ENCODE measurements around the gene ANXA1.
"Not testable (repeated sequence)": the region's sequence is repeated elsewhere in the genome, so short reads cannot be mapped to it uniquely, and the experiment has no call there.

The ANXA1 gene

DNA sequence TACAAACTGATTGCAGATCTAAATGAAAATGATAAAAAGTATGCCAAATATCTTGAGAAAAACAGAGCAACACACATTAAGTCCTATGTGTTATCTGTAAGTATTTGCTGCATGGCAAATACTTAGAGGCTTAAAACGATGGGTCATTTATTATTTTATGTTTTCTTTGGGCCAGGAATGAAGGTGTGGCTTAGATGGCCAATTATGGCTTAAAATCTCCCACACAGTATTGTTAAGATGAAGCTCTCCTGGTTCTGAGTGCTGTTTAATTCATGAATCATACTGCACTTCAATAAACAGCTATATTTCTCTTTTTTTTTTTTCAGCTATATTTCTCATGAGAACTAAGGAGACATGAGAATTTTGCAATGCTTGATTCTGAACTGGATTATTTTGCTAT is 39.4 kb downstream of the ANXA1 start:
- H2BK120ac ChIP-seq (ENCODE audit: insufficient read depth, low read length, poor library complexity); H3K79me2 ChIP-seq (ENCODE audit: control insufficient read depth, insufficient read depth, low read length, poor library complexity); DNase-seq; H4K12ac ChIP-seq (ENCODE audit: low read depth, low read length); H2AK5ac ChIP-seq (ENCODE audit: low read length); H3K4me1 ChIP-seq (ENCODE audit: control insufficient read depth in 1 of 2, insufficient read depth in 2 of 2, low read length in 2 of 2); H4K8ac ChIP-seq (ENCODE audit: low read depth, low read length); H3K27me3 ChIP-seq (ENCODE audit: insufficient read depth, low read length); H2BK5ac ChIP-seq (ENCODE audit: low read depth, low read length, poor library complexity); H4K91ac ChIP-seq (ENCODE audit: low read depth, low read length); H3K27ac ChIP-seq (ENCODE audit: low read depth, low read length); H2BK12ac ChIP-seq (ENCODE audit: low read length); H3K18ac ChIP-seq (ENCODE audit: low read length); H3K4me3 ChIP-seq (ENCODE audit: low read depth, low read length); H3K14ac ChIP-seq (ENCODE audit: low read length); H3K23ac ChIP-seq (ENCODE audit: low read length); H3K9me3 ChIP-seq (ENCODE audit: insufficient read depth, low read depth, low read length); H2AFZ ChIP-seq (ENCODE audit: insufficient read depth, low read length, poor library complexity); H3K4me2 ChIP-seq (ENCODE audit: low read length); H3K79me1 ChIP-seq (ENCODE audit: low read length); H3K36me3 ChIP-seq (ENCODE audit: control insufficient read depth in 1 of 2, insufficient read depth in 2 of 2, low read length in 2 of 2); H3K4ac ChIP-seq (ENCODE audit: low read depth, low read length); H3K9ac ChIP-seq (ENCODE audit: low read length): not testable (repeated sequence)
- no CpG with 5 or more reads among the region's 1 CpG for WGBS (ENCODE audit: extremely low coverage, insufficient coverage, insufficient read length)

- H3K79me1 ChIP-seq (ENCODE audit: low read length), result no peaks in the 10 kb centered on the region
- no peak overlapping the region for H4K8ac ChIP-seq (ENCODE audit: low read depth, low read length)
- no peaks in the 10 kb centered on the region for H3K27me3 ChIP-seq (ENCODE audit: insufficient read depth, low read length)
- H3K4me3 ChIP-seq (ENCODE audit: low read depth, low read length), result no peak overlapping the region
- H3K23ac ChIP-seq (ENCODE audit: low read length), result no peak overlapping the region
- no peaks in the 10 kb centered on the region for H3K9me3 ChIP-seq (ENCODE audit: insufficient read depth, low read depth, low read length)
- no peak overlapping the region for H3K18ac ChIP-seq (ENCODE audit: low read length)
- no peak overlapping the region for H3K27ac ChIP-seq (ENCODE audit: low read depth, low read length)
- no peak overlapping the region for H3K4ac ChIP-seq (ENCODE audit: low read depth, low read length)
- H2BK5ac ChIP-seq (ENCODE audit: low read depth, low read length, poor library complexity), result no peak overlapping the region
- no peak overlapping the region for H2BK120ac ChIP-seq (ENCODE audit: insufficient read depth, low read length, poor library complexity)
- no peak overlapping the region for H4K91ac ChIP-seq (ENCODE audit: low read depth, low read length)
- H3K36me3 ChIP-seq (ENCODE audit: control insufficient read depth in 1 of 2, insufficient read depth in 2 of 2, low read length in 2 of 2), result no peaks in the 10 kb centered on the region
- H4K12ac ChIP-seq (ENCODE audit: low read depth, low read length), result no peak overlapping the region
- no peak overlapping the region for H3K9ac ChIP-seq (ENCODE audit: low read length)
- H3K4me1 ChIP-seq (ENCODE audit: control insufficient read depth in 1 of 2, insufficient read depth in 2 of 2, low read length in 2 of 2), result no peaks in the 10 kb centered on the region
- no CpG with 5 or more reads among the region's 1 CpG for WGBS (ENCODE audit: extremely low coverage, insufficient coverage, insufficient read length)
- no peak overlapping the region for H3K14ac ChIP-seq (ENCODE audit: low read length)
- no peak overlapping the region for H2BK12ac ChIP-seq (ENCODE audit: low read length)
- no peak overlapping the region for H2AFZ ChIP-seq (ENCODE audit: insufficient read depth, low read length, poor library complexity)
- DNase-seq, result no peak
- H2AK5ac ChIP-seq (ENCODE audit: low read length), result no peak overlapping the region
- no peaks in the 10 kb centered on the region for H3K79me2 ChIP-seq (ENCODE audit: control insufficient read depth, insufficient read depth, low read length, poor library complexity)
- H3K4me2 ChIP-seq (ENCODE audit: low read length), result no peak overlapping the region
Measured at GRCh38 chr9:73194284-73194683, 42.6 kb downstream of the ANXA1 start.

GRCh38 chr9:73199448-73199847 is 47.8 kb downstream of the ANXA1 start:
- DNase-seq, result no peak
- Histone ChIP-seq H3K14ac (ENCODE audit: low read length) (no peak overlapping the region), H4K12ac (ENCODE audit: low read depth, low read length) (no peak overlapping the region), H3K4ac (ENCODE audit: low read depth, low read length) (no peak overlapping the region), H3K36me3 (ENCODE audit: control insufficient read depth in 1 of 2, insufficient read depth in 2 of 2, low read length in 2 of 2) (no peaks in the 10 kb centered on the region), H3K27ac (ENCODE audit: low read depth, low read length) (no peak overlapping the region), H4K91ac (ENCODE audit: low read depth, low read length) (no peak overlapping the region), H3K18ac (ENCODE audit: low read length) (no peak overlapping the region), H3K9me3 (ENCODE audit: insufficient read depth, low read depth, low read length) (no peaks in the 10 kb centered on the region), H2BK120ac (ENCODE audit: insufficient read depth, low read length, poor library complexity) (no peak overlapping the region), H3K79me1 (ENCODE audit: low read length) (no peaks in the 10 kb centered on the region), H2BK5ac (ENCODE audit: low read depth, low read length, poor library complexity) (no peak overlapping the region), H2AFZ (ENCODE audit: insufficient read depth, low read length, poor library complexity) (no peak overlapping the region), H3K23ac (ENCODE audit: low read length) (no peak overlapping the region), H2BK12ac (ENCODE audit: low read length) (no peak overlapping the region), H3K79me2 (ENCODE audit: control insufficient read depth, insufficient read depth, low read length, poor library complexity) (no peaks in the 10 kb centered on the region), H4K8ac (ENCODE audit: low read depth, low read length) (no peak overlapping the region), H3K9ac (ENCODE audit: low read length) (no peak overlapping the region), H3K4me3 (ENCODE audit: low read depth, low read length) (no peak overlapping the region), H3K27me3 (ENCODE audit: insufficient read depth, low read length) (no peaks in the 10 kb centered on the region), H3K4me2 (ENCODE audit: low read length) (no peak overlapping the region), H3K4me1 (ENCODE audit: control insufficient read depth in 1 of 2, insufficient read depth in 2 of 2, low read length in 2 of 2) (no peaks in the 10 kb centered on the region), H2AK5ac (ENCODE audit: low read length) (no peak overlapping the region)
- WGBS (ENCODE audit: extremely low coverage, insufficient coverage, insufficient read length), result no CpG with 5 or more reads among the region's 2 CpGs

GRCh38 chr9:73199886-73200285 is 48.2 kb downstream of the ANXA1 start:
- no peak overlapping the region for H4K91ac ChIP-seq (ENCODE audit: low read depth, low read length)
- H3K79me2 ChIP-seq (ENCODE audit: control insufficient read depth, insufficient read depth, low read length, poor library complexity), result no peaks in the 10 kb centered on the region
- H3K27me3 ChIP-seq (ENCODE audit: insufficient read depth, low read length), result no peaks in the 10 kb centered on the region
- H4K8ac ChIP-seq (ENCODE audit: low read depth, low read length), result no peak overlapping the region
- H3K4me1 ChIP-seq (ENCODE audit: control insufficient read depth in 1 of 2, insufficient read depth in 2 of 2, low read length in 2 of 2), result no peaks in the 10 kb centered on the region
- H3K4ac ChIP-seq (ENCODE audit: low read depth, low read length), result no peak overlapping the region
- H3K27ac ChIP-seq (ENCODE audit: low read depth, low read length), result no peak overlapping the region
- H3K18ac ChIP-seq (ENCODE audit: low read length), result no peak overlapping the region
- H3K9ac ChIP-seq (ENCODE audit: low read length), result no peak overlapping the region
- no peaks in the 10 kb centered on the region for H3K36me3 ChIP-seq (ENCODE audit: control insufficient read depth in 1 of 2, insufficient read depth in 2 of 2, low read length in 2 of 2)
- H3K23ac ChIP-seq (ENCODE audit: low read length), result no peak overlapping the region
- H3K4me3 ChIP-seq (ENCODE audit: low read depth, low read length), result no peak overlapping the region
- WGBS (ENCODE audit: extremely low coverage, insufficient coverage, insufficient read length), result no CpG with 5 or more reads among the region's 10 CpGs
- no peak overlapping the region for H2AK5ac ChIP-seq (ENCODE audit: low read length)
- H3K14ac ChIP-seq (ENCODE audit: low read length), result no peak overlapping the region
- H2BK5ac ChIP-seq (ENCODE audit: low read depth, low read length, poor library complexity), result no peak overlapping the region
- H2BK120ac ChIP-seq (ENCODE audit: insufficient read depth, low read length, poor library complexity), result no peak overlapping the region
- no peak for DNase-seq
- H3K4me2 ChIP-seq (ENCODE audit: low read length), result no peak overlapping the region
- H3K9me3 ChIP-seq (ENCODE audit: insufficient read depth, low read depth, low read length), result no peaks in the 10 kb centered on the region
- H4K12ac ChIP-seq (ENCODE audit: low read depth, low read length), result no peak overlapping the region
- no peak overlapping the region for H2AFZ ChIP-seq (ENCODE audit: insufficient read depth, low read length, poor library complexity)
- no peaks in the 10 kb centered on the region for H3K79me1 ChIP-seq (ENCODE audit: low read length)
- no peak overlapping the region for H2BK12ac ChIP-seq (ENCODE audit: low read length)

All from trophoblast cell (in vitro differentiated cells and primary cell).